ENCODE results near the gene SLC9A8. TPM values are rescaled to one million over a fixed set of nuclear protein-coding genes. Genes with fewer than 3 reads are reported as not detected.

The SLC9A8 gene, protein sequence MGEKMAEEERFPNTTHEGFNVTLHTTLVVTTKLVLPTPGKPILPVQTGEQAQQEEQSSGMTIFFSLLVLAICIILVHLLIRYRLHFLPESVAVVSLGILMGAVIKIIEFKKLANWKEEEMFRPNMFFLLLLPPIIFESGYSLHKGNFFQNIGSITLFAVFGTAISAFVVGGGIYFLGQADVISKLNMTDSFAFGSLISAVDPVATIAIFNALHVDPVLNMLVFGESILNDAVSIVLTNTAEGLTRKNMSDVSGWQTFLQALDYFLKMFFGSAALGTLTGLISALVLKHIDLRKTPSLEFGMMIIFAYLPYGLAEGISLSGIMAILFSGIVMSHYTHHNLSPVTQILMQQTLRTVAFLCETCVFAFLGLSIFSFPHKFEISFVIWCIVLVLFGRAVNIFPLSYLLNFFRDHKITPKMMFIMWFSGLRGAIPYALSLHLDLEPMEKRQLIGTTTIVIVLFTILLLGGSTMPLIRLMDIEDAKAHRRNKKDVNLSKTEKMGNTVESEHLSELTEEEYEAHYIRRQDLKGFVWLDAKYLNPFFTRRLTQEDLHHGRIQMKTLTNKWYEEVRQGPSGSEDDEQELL
- 10 to 100 TPM in 1 of 4 donors, 1 to 10 TPM in 3; 7.1 to 12.4 (median 8.9) TPM for total RNA-seq

DNA sequence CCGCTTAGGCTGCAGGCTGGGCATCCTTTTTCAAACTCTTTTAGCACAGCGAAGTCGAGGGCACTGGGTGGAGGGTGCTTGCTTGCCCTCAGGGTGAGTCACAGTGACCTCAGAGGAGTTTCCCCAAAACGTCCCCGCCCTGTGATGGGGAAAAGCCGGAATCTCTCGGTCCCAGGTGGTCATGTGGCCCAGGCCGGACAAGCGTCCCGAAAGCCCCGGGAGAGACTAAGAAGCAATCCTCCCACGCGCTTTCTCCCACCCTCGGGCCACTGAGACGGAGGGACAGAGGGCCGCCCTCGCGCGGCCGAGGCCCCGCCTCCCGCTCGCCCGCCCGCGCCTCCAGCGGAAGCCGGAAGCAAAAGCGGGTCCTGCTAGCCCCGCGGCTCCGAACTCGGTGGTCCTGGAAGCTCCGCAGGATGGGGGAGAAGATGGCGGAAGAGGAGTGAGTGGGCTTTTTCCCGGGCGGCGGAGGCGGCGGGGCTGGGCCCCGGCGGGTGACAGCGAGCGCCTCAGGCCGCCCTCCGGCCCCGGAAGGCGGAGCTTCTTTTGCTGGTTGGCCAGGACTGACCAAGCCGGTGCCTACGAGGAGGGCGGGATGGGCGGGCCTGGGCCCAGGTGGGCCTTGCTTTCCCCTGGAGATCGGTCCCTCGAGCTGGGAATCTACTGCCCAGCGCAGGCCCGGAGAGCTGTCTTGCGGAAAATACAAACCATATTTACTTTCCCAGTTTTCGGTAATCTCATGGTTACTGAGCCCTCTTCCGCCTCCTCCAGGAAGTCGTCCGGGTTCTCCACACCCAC is at the start of gene SLC9A8:
Gene SLC9A8 (plus strand): TSS at position 322 of the 798 bp plus-strand sequence. CDS start 95 bp downstream, at position 417.
- TF ChIP-seq, protein P1, sequence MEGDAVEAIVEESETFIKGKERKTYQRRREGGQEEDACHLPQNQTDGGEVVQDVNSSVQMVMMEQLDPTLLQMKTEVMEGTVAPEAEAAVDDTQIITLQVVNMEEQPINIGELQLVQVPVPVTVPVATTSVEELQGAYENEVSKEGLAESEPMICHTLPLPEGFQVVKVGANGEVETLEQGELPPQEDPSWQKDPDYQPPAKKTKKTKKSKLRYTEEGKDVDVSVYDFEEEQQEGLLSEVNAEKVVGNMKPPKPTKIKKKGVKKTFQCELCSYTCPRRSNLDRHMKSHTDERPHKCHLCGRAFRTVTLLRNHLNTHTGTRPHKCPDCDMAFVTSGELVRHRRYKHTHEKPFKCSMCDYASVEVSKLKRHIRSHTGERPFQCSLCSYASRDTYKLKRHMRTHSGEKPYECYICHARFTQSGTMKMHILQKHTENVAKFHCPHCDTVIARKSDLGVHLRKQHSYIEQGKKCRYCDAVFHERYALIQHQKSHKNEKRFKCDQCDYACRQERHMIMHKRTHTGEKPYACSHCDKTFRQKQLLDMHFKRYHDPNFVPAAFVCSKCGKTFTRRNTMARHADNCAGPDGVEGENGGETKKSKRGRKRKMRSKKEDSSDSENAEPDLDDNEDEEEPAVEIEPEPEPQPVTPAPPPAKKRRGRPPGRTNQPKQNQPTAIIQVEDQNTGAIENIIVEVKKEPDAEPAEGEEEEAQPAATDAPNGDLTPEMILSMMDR (IDR thresholded peaks at IDR 0.05; ENCODE audit: low read depth), result no peak

DNA sequence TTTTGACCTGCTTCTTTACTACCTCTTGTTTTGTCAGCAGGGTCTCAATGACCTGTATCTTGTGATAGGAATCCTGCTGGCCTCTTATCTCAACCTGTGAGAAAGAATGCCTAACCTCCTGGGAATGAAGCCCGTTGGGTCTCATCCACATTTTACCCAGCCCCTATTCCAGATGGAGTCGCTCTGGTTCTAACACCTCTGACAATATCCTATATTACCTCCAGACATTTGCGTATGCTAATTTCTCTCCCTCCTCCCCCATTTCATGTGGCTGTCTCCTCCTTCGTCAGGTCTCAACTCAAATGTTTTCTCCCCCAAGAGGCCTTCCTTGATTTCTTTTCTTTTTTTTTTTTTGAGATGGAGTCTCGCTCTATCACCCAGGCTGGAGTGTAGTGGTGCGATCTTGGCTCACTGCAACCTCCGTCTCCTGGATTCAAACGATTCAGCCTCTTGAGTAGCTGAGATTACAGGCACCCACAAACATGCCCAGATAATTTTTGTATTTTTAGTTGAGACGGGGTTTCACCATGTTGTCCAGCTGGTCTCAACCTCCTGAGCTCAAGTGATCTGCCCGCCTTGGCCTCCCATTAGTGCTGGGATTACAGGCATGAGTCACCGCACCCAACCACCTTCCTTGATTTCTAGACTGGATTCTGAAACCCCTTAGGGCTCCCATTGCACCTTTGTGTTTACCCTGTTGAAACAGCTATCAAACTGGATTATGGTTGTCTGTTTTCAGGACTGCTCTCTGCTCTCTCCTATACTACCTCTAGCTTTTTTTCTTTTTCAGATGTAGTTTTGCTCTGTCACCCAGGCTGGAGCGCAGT is 49.5 kb upstream of the SLC9A8 start:
- TF ChIP-seq, protein P1 (IDR thresholded peaks at IDR 0.05; ENCODE audit: low read depth), result no peak

DNA sequence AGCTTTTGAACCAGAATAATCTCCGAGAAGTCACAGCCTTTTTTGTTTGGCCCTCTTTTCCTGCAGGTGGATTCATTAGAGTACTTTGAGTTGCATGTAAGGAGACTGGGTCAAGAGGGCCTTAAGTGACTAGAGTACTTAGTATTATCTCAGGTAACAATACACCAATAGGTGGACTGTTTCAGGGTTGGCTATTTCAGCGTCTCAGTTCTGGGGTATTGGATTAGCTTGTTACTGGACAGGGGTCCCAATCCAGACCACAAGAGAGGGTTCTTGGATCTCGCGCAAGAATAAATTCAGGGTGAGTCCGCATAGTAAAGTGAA is 47.3 kb upstream of the SLC9A8 start:
- TF ChIP-seq, protein P1 (IDR thresholded peaks at IDR 0.05; ENCODE audit: low read depth), result no peak

DNA sequence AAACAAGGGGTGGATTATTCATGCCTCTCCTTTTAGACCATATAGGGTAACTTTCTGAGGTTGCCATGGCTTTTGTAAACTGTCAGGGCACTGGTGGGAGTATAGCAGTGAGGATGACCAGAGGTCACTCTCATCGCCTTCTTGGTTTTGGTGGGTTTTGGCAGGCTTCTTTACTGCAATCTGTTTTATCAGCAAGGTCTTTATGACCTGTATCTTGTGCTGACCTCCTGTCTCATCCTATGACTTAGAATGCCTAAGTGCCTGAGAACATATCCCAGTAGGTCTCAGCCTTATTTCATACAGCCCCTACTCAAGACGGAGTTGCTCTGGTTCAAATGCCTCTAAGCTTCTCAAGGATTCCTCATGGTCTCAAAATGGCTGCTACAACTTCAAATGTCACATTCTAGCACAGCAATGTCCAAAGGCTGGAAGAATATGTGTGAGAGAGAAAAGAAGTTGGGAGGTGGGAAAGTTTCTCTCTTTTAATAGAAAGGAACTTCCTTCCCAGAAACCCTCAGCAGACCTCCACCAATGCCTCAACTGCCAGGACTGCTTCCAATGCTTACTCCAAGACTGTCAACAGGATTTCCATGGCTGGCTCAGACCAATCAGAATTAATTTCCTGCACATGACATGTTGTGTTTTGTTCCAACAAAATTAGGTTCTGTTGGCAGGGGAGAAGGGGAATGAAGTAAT is 46.6 kb upstream of the SLC9A8 start:
- TF ChIP-seq, protein P1 (IDR thresholded peaks at IDR 0.05; ENCODE audit: low read depth), result no peak

DNA sequence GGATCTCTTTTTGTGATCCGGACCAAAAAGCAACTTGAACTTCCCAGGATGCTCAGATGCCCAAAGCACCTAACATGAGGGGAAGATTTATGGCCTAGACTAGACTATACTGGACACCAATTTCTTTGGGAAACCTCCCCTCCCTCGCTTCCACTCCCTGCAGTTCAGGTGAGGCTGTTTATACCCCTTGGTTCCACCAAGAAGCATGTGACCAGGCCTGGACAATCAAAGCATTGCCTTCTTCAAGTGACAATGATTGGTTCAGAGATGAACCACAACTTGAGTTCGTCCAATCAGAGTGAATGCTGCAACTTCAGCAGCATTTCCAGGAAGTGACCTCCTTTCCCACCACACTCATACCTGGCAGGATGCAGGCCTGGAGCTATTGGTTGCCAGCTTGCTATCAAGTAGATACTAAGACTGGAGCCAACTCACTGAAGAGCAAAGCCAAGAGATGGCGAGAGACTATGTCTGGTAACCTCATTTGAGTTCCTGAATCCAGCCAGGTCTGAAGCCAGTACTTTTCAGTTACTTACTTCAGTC is 45.6 kb upstream of the SLC9A8 start:
- TF ChIP-seq, protein P1 (IDR thresholded peaks at IDR 0.05; ENCODE audit: low read depth), result no peak

DNA sequence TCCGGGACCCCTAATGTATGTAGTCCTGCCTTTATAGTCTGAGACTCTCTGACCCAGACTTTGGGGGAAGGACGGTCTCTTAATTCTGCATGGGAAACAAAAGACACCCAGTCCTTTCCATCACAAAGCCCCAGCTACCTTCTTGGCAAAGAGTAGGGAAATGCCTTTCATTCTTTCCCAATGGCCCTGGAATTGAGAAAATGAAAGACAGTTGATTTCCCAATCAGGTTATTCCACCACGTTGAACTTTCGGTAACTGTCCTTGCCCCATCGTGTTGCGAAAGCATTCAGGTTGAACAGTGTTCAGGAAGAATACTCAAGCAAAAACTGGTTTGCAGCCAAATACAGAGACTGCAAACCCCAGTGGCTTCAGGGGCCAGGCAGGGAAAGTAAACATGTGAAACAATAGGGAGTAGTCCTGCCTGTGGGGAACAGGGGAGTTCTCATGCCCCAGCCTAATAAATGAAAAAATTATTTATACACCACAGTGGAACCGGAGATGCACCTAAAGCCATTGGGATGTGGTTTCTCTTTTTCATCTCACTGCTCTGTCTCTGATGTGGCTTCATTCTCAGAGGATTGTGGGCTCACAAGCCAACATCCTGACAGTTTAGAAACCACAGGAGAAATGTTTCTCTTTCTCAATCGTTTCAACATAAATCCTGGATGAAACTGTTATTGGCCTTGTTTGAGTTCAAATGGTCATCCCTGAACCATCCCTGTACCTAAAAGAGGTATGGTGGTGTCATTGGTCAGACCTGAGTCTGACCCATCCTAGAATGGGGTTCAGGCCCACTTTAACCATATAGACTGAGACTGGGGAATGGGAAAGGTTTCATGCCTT is 44.2 kb upstream of the SLC9A8 start:
- TF ChIP-seq, protein P1 (IDR thresholded peaks at IDR 0.05; ENCODE audit: low read depth), result no peak
